ENCODE data around the gene BIRC7. TPM values are rescaled to one million over a fixed set of nuclear protein-coding genes. Genes with fewer than 3 reads are reported as not detected.
A peak's percentile ranks its signal among the peaks of the same experiment; 100 is the strongest.

BIRC7 gene
- total RNA-seq, 2 experiments from 2014 or later = 0.42 TPM; not detected in 1

GRCh38 chr20:63272105-63273058, 36.7 kb downstream of the BIRC7 start, which contains the start of gene ARFGAP1:
TSS of gene ARFGAP1 (plus strand) at chr20:63272813. CDS start at chr20:63275581, 2,768 bp downstream.
- Histone ChIP-seq H3K27ac (ENCODE audit: low read depth, low read length, poor library complexity, severe bottlenecking) (peak within 1 kb of the TSS; percentile 4), H3K4me1 (ENCODE audit: insufficient read depth, low read length, poor library complexity, severe bottlenecking) (peaks cover 17% of the 10 kb centered on the region), H4K20me1 (ENCODE audit: insufficient read depth, low read length) (peaks cover 10% of the 10 kb centered on the region; the same call in 1 of the 2 replicates), H3K79me2 (ENCODE audit: insufficient read depth, low read depth, low read length) (peaks cover 24% of the 10 kb centered on the region), H3K4me2 (ENCODE audit: low read length) (peak within 1 kb of the TSS; percentile 90), H2AFZ (ENCODE audit: low read length) (peak within 1 kb of the TSS; percentile 70; the same call in 1 of the 2 replicates), H3K4me3 (ENCODE audit: low read depth, low read length, poor library complexity, severe bottlenecking) (peak within 1 kb of the TSS; percentile 100), H3K9me3 (ENCODE audit: low read length) (no peaks in the 10 kb centered on the region), H3K9me2 (ENCODE audit: insufficient read depth, low read length) (no peaks in the 10 kb centered on the region), H3K36me3 (ENCODE audit: insufficient read depth, low read length) (peaks cover 16% of the 10 kb centered on the region; the same call in 1 of the 2 replicates)
- no TSS peak for BruUV-seq (replicated peaks)
- DNase-seq (ENCODE audit: low spot score) = peak; percentile 92
- ChIA-PET POLR2A (no interaction called here), CTCF (ENCODE audit: unreplicated experiment) (interaction anchor here (0.5 to 0.6 kb wide), 2 partner anchors 27 to 1579 kb away, joined by 3 read pairs; no protein-coding TSS in a partner anchor)
- intact Hi-C loops (cut with micrococcal nuclease; ENCODE audit: unreplicated experiment) = loop anchor here (5.0 kb wide), 1 partner anchor 55 kb away; the partner anchor contains the start of gene YTHDF1
- no peak for TF ChIP-seq EZH2phosphoT487 (IDR thresholded peaks at IDR 0.05; ENCODE audit: borderline replicate concordance, low read depth, low read length)
- TF ChIP-seq, protein P1, sequence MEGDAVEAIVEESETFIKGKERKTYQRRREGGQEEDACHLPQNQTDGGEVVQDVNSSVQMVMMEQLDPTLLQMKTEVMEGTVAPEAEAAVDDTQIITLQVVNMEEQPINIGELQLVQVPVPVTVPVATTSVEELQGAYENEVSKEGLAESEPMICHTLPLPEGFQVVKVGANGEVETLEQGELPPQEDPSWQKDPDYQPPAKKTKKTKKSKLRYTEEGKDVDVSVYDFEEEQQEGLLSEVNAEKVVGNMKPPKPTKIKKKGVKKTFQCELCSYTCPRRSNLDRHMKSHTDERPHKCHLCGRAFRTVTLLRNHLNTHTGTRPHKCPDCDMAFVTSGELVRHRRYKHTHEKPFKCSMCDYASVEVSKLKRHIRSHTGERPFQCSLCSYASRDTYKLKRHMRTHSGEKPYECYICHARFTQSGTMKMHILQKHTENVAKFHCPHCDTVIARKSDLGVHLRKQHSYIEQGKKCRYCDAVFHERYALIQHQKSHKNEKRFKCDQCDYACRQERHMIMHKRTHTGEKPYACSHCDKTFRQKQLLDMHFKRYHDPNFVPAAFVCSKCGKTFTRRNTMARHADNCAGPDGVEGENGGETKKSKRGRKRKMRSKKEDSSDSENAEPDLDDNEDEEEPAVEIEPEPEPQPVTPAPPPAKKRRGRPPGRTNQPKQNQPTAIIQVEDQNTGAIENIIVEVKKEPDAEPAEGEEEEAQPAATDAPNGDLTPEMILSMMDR (conservative IDR thresholded peaks at IDR 0.05; ENCODE audit: low read length) = no peak

DNA sequence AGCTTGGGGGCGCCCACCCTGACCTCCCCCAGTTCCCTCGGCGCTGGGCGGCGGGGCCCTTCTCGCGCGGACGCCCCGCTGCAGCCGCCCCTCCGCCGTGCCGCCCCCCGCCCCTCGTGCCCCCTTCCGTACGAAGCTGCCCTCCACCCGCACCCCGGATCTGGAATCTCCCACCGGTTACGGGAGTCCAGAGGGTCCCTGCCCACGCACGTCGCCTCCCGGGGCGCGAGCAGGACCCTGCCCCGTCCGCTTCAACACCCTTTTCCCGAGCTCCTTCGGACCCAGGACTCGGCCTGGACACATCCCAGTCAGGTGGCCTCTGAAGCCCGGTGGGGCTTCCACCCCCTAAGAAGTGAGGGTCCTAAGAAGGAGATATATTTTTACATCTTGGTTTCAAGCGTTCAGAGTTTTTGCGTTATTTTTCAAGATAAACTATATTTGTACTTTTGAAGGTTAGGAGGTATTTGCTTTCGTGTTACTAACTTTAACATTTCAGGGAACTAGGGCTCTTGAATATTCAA, 37.4 kb downstream of the BIRC7 start:
- TF ChIP-seq EZH2phosphoT487 (IDR thresholded peaks at IDR 0.05; ENCODE audit: borderline replicate concordance, low read depth, low read length) = no peak
- TF ChIP-seq, protein P1 (conservative IDR thresholded peaks at IDR 0.05; ENCODE audit: low read length) = no peak
- DNase-seq (ENCODE audit: low spot score) = no peak
- peaks cover 17% of the 10 kb centered on the region for H3K4me1 ChIP-seq (ENCODE audit: insufficient read depth, low read length, poor library complexity, severe bottlenecking)
- H3K4me3 ChIP-seq (ENCODE audit: low read depth, low read length, poor library complexity, severe bottlenecking) = peak overlapping the region; percentile 100
- intact Hi-C loops (cut with micrococcal nuclease; ENCODE audit: unreplicated experiment) = loop anchor here (5.0 kb wide), 1 partner anchor 56 kb away; the partner anchor contains the start of gene YTHDF1
- BruUV-seq (replicated peaks) = no TSS peak
- peak overlapping the region; percentile 90 for H3K4me2 ChIP-seq (ENCODE audit: low read length)
- H3K79me2 ChIP-seq (ENCODE audit: insufficient read depth, low read depth, low read length) = peaks cover 24% of the 10 kb centered on the region
- no peaks in the 10 kb centered on the region for H3K9me2 ChIP-seq (ENCODE audit: insufficient read depth, low read length)
- H4K20me1 ChIP-seq (ENCODE audit: insufficient read depth, low read length) = peaks cover 10% of the 10 kb centered on the region; the same call in 1 of the 2 replicates
- POLR2A ChIA-PET = no interaction called here
- H3K27ac ChIP-seq (ENCODE audit: low read depth, low read length, poor library complexity, severe bottlenecking) = peak overlapping the region; percentile 4
- peaks cover 23% of the 10 kb centered on the region; the same call in 1 of the 2 replicates for H3K36me3 ChIP-seq (ENCODE audit: insufficient read depth, low read length)
- H2AFZ ChIP-seq (ENCODE audit: low read length) = peak overlapping the region; percentile 70; the same call in 1 of the 2 replicates
- CTCF ChIA-PET (ENCODE audit: unreplicated experiment) = interaction anchor here (0.5 kb wide), 1 partner anchor 28 kb away, joined by 3 read pairs; no protein-coding TSS in a partner anchor
- no peaks in the 10 kb centered on the region for H3K9me3 ChIP-seq (ENCODE audit: low read length)

Measured in OCI-LY7 (cell line).